Stimulated activated CD8-positive, alpha-beta memory T cell treated with anti-CD3 and anti-CD28 coated beads, Interleukin-2, amount 100 ng/mL, for 1 hour (primary cell): ENCODE data around the gene FMN2.

ENCODE experiments used
- DNase-seq, 2 donors: peaks; one replicate each; pipeline ENCODE4 v3.0.0-alpha.2; 2020; ENCODE audit warnings: low read depth in 2 of 2

FMN2 gene

GRCh38 chr1:240198376-240198775, 106.7 kb downstream of the FMN2 start:
- DNase-seq: no peak

GRCh38 chr1:240199758-240200645, 108.3 kb downstream of the FMN2 start:
- no peak for DNase-seq

- no peak for DNase-seq
Measured at GRCh38 chr1:240201931-240202330, 110.2 kb downstream of the FMN2 start.

- no peak for DNase-seq
Measured at GRCh38 chr1:240207073-240207709, 115.5 kb downstream of the FMN2 start.

- no peak for DNase-seq
Measured at GRCh38 chr1:240210026-240210425, 118.3 kb downstream of the FMN2 start.

GRCh38 chr1:240212556-240212955, 120.9 kb downstream of the FMN2 start:
- DNase-seq: no peak

- DNase-seq: no peak
Measured at GRCh38 chr1:240217403-240217802, 125.7 kb downstream of the FMN2 start.

- DNase-seq: no peak
Measured at GRCh38 chr1:240219104-240219503, 127.4 kb downstream of the FMN2 start.

- no peak for DNase-seq
Measured at GRCh38 chr1:240226102-240226501, 134.4 kb downstream of the FMN2 start.

GRCh38 chr1:240230816-240231215, 139.1 kb downstream of the FMN2 start:
- no peak for DNase-seq

GRCh38 chr1:240232530-240232929, 140.8 kb downstream of the FMN2 start:
- DNase-seq: no peak

- no peak for DNase-seq
Measured at GRCh38 chr1:240234485-240235210, 143.0 kb downstream of the FMN2 start.

- DNase-seq: no peak
Measured at GRCh38 chr1:240235521-240236288, 144.0 kb downstream of the FMN2 start.

- no peak for DNase-seq
Measured at GRCh38 chr1:240237305-240237721, 145.6 kb downstream of the FMN2 start.

GRCh38 chr1:240239309-240239708, 147.6 kb downstream of the FMN2 start:
- DNase-seq: no peak

- no peak for DNase-seq
Measured at GRCh38 chr1:240241278-240241677, 149.6 kb downstream of the FMN2 start.

- DNase-seq: no peak
Measured at GRCh38 chr1:240242601-240243144, 151.0 kb downstream of the FMN2 start.

- DNase-seq: no peak
Measured at GRCh38 chr1:240244968-240245628, 153.4 kb downstream of the FMN2 start.

GRCh38 chr1:240245629-240246020, 153.9 kb downstream of the FMN2 start:
- DNase-seq: no peak

GRCh38 chr1:240247899-240248298, 156.2 kb downstream of the FMN2 start:
- no peak for DNase-seq

GRCh38 chr1:240254006-240254405, 162.3 kb downstream of the FMN2 start:
- no peak for DNase-seq
